Duodenal mucosa (tissue), 2 donors: ENCODE results near the gene GGT1.
"Not testable (repeated sequence)": the region's sequence is repeated elsewhere in the genome, so short reads cannot be mapped to it uniquely, and the experiment has no call there.

Experiments used
- H3K27ac ChIP-seq: one replicate; pipeline ENCODE4 v1.7.0; 2013; ENCODE audit warnings: low read depth, low read length
- H3K27me3 ChIP-seq, 2 donors: one replicate each; pipeline ENCODE4 v1.7.0; 2013; ENCODE audit warnings: low read length in 2 of 2, control low read depth in 1 of 2; ENCODE audit not compliant: insufficient read depth in 2 of 2, control insufficient read depth in 1 of 2
- H3K36me3 ChIP-seq, 2 donors: one replicate each; pipeline ENCODE4 v1.7.0; 2013; ENCODE audit warnings: low read length in 2 of 2, control low read depth in 1 of 2; ENCODE audit not compliant: insufficient read depth in 2 of 2, control insufficient read depth in 1 of 2
- H3K4me1 ChIP-seq, 2 donors: one replicate each; pipeline ENCODE4 v1.7.0; 2013; ENCODE audit warnings: low read length in 2 of 2, control low read depth in 1 of 2; ENCODE audit not compliant: insufficient read depth in 2 of 2, control insufficient read depth in 1 of 2
- H3K4me3 ChIP-seq, 2 donors: one replicate each; pipeline ENCODE4 v1.7.0; 2013; ENCODE audit warnings: low read length in 2 of 2, low read depth in 1 of 2
- H3K9ac ChIP-seq, 2 donors: one replicate each; pipeline ENCODE4 v1.7.0; 2013; ENCODE audit warnings: low read length in 2 of 2, low read depth in 1 of 2
- H3K9me3 ChIP-seq, 2 donors: one replicate each; pipeline ENCODE4 v1.7.0; 2013; ENCODE audit warnings: low read length in 2 of 2, control low read depth in 1 of 2; ENCODE audit not compliant: control insufficient read depth in 1 of 2

The GGT1 gene

GRCh38 chr22:24602847-24603769, at the start of gene GGT1:
Gene GGT1 (plus strand): TSS chr22:24603193. CDS start chr22:24611082, 7,889 bp downstream.
- H3K27me3 ChIP-seq, H3K27ac ChIP-seq, H3K36me3 ChIP-seq, H3K9me3 ChIP-seq: not testable (repeated sequence)
- H3K4me1 ChIP-seq = peaks cover 25 to 28% of the 10 kb centered on the region in 2 donors
- peak within 1 kb of the TSS in 1 of 2 donors; percentile 6 for H3K9ac ChIP-seq
- H3K4me3 ChIP-seq = peak within 1 kb of the TSS in 1 of 2 donors; percentile 63

GRCh38 chr22:24553597-24554312, 49.2 kb upstream of the GGT1 start:
- Histone ChIP-seq H3K36me3 (peaks cover 14 to 39% of the 10 kb centered on the region in 2 donors), H3K9me3 (no peaks in the 10 kb centered on the region), H3K9ac (peak overlapping the region; percentile 94 to 100), H3K4me3 (peak overlapping the region; percentile 94 to 99), H3K27me3 (no peaks in the 10 kb centered on the region), H3K27ac (peak overlapping the region; percentile 93), H3K4me1 (peaks cover 63 to 64% of the 10 kb centered on the region in 2 donors)

- H3K27me3 ChIP-seq = no peaks in the 10 kb centered on the region
- H3K36me3 ChIP-seq = peaks cover 21 to 39% of the 10 kb centered on the region in 2 donors
- peaks cover 55 to 61% of the 10 kb centered on the region in 2 donors for H3K4me1 ChIP-seq
- H3K9me3 ChIP-seq = no peaks in the 10 kb centered on the region
- H3K27ac ChIP-seq = peak within 1 kb of the TSS; percentile 94
- peak within 1 kb of the TSS; percentile 99 for H3K4me3 ChIP-seq
- H3K9ac ChIP-seq = peak within 1 kb of the TSS; percentile 94 to 100
Measured at GRCh38 chr22:24554313-24555164, 48.5 kb upstream of the GGT1 start, which contains the start of gene GUCD1. Gene GUCD1 (minus strand): TSS chr22:24555138. CDS start chr22:24554991, 147 bp downstream.

GRCh38 chr22:24555165-24556039, 47.6 kb upstream of the GGT1 start, which contains the start of gene SNRPD3:
Gene SNRPD3 (plus strand): TSS chr22:24555999. CDS start chr22:24557675, 1,676 bp downstream.
- peak within 1 kb of the TSS; percentile 94 for H3K27ac ChIP-seq
- no peaks in the 10 kb centered on the region for H3K9me3 ChIP-seq
- peaks cover 23 to 35% of the 10 kb centered on the region in 2 donors for H3K36me3 ChIP-seq
- no peaks in the 10 kb centered on the region for H3K27me3 ChIP-seq
- peak within 1 kb of the TSS; percentile 99 for H3K4me3 ChIP-seq
- peak within 1 kb of the TSS; percentile 94 to 100 for H3K9ac ChIP-seq
- H3K4me1 ChIP-seq = peaks cover 47 to 52% of the 10 kb centered on the region in 2 donors

GRCh38 chr22:24559471-24559870, 43.5 kb upstream of the GGT1 start:
- Histone ChIP-seq H3K9ac (no peak overlapping the region), H3K27ac (no peak overlapping the region), H3K27me3 (no peaks in the 10 kb centered on the region), H3K4me3 (no peak overlapping the region), H3K9me3 (no peaks in the 10 kb centered on the region), H3K36me3 (peaks cover 32 to 43% of the 10 kb centered on the region in 2 donors), H3K4me1 (peaks cover 17 to 20% of the 10 kb centered on the region in 2 donors)

- H3K4me1 ChIP-seq = peaks cover 7 to 9% of the 10 kb centered on the region in 2 donors
- no peak overlapping the region for H3K9ac ChIP-seq
- H3K36me3 ChIP-seq = peaks cover 27 to 59% of the 10 kb centered on the region in 2 donors
- H3K9me3 ChIP-seq = no peaks in the 10 kb centered on the region
- H3K4me3 ChIP-seq = no peak overlapping the region
- no peak overlapping the region for H3K27ac ChIP-seq
- H3K27me3 ChIP-seq = no peaks in the 10 kb centered on the region
Measured at GRCh38 chr22:24563246-24563645, 39.7 kb upstream of the GGT1 start.

GRCh38 chr22:24564376-24565058, 38.5 kb upstream of the GGT1 start:
- Histone ChIP-seq H3K9me3 (no peaks in the 10 kb centered on the region), H3K9ac (no peak overlapping the region), H3K4me3 (no peak overlapping the region), H3K27me3 (no peaks in the 10 kb centered on the region), H3K4me1 (peaks cover 7 to 9% of the 10 kb centered on the region in 2 donors), H3K27ac (no peak overlapping the region), H3K36me3 (peaks cover 21 to 55% of the 10 kb centered on the region in 2 donors)

- no peaks in the 10 kb centered on the region for H3K27me3 ChIP-seq
- no peak overlapping the region for H3K9ac ChIP-seq
- no peak overlapping the region for H3K4me3 ChIP-seq
- no peaks in the 10 kb centered on the region for H3K9me3 ChIP-seq
- H3K4me1 ChIP-seq = peaks cover 7 to 9% of the 10 kb centered on the region in 2 donors
- no peak overlapping the region for H3K27ac ChIP-seq
- H3K36me3 ChIP-seq = peaks cover 22 to 57% of the 10 kb centered on the region in 2 donors
Measured at GRCh38 chr22:24565077-24565476, 37.9 kb upstream of the GGT1 start.
